Tibial nerve (tissue), 3 donors: ENCODE results near the gene KREMEN1.

Experiments
- EP300 ChIP-seq, 2 donors: sonication (generic); formaldehyde crosslinking; IDR thresholded peaks; one replicate each; pipeline ENCODE4 v1.6.1; 2017; ENCODE audit warnings: antibody characterized with exemption in 2 of 2, mild to moderate bottlenecking in 1 of 2
- POLR2A ChIP-seq, 2 donors: fragments of 450-650 bp; IDR thresholded peaks; one replicate each; pipeline ENCODE4 v1.6.1; 2017; ENCODE audit warnings: antibody characterized with exemption in 2 of 2, mild to moderate bottlenecking in 2 of 2, moderate library complexity in 2 of 2

DNA sequence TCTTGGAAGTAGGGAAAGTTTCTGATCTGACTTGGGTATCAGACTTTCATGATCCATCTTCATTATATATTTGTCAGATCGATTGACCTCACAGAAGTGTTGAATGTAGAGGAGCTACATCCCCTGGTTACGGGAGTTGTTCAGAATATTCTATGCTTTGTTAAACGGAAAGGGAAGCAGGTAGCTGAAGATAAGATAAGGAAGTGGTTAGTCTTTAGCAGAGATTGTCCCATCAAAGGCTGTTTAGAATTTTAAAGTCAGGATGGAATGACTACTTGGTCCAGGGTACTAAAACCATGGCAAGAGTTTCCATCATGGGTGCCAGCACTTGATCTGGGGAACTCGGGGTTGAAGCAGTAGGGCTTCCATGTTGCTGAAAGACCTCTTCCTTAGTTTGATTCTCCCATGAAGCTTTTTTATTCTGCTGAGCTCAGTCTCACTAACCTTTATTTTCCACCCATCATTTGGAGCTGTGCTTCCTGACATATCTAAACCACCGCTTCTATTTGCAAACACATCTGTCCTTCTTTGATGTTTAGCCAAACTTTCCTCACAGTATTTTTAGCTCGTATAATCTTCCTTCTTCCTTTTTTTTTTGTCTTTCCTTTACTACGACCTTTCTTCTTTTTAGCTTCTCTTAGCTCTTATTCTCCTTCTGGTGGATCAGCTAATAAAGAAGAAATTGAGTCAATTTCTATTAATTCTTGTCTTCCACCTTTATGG is 7.2 kb upstream of the KREMEN1 start:
- TF ChIP-seq EP300 (IDR thresholded peaks at IDR 0.05) (no peak), POLR2A (IDR thresholded peaks at IDR 0.05) (no peak)
